PC-3 (cell line): ENCODE data around the gene PHRF1. TPM values are rescaled to one million over a fixed set of nuclear protein-coding genes. Genes with fewer than 3 reads are reported as not detected.

Source experiments
- ATAC-seq: fragments of 200-7000 bp; cut with Tn5 transposase; 2 replicates; pipeline ENCODE4 v1.9.1; 2020; ENCODE audit warnings: mild to moderate bottlenecking, moderate library complexity
- BruUV-seq: library from RNA; stranded (reverse); fragments of 400-500 nt; replicated peaks from 2 replicates; lab custom pipeline; 2021; lab: Mats Ljungman, UMichigan
- CTCF ChIA-PET: fragments of 300-600 bp; sonication (Branson Sonifier 250); formaldehyde crosslinking; loops from one replicate; lab custom pipeline; 2022; ENCODE audit warnings: antibody characterized with exemption; lab: Charles Lee
- POLR2A ChIA-PET: fragments of 300-600 bp; sonication (Branson Sonifier 250); formaldehyde crosslinking; loops from one replicate; lab custom pipeline; 2022; ENCODE audit warnings: antibody characterized with exemption; ENCODE audit not compliant: unreplicated experiment; lab: Charles Lee
- DNase-seq: peaks from one replicate; pipeline ENCODE4 v3.0.0-alpha.2; 2015
- H2AFZ ChIP-seq: fragments of 300-600 bp; sonication (generic); 2 replicates; pipeline ENCODE4 v1.6.0; 2016; ENCODE audit warnings: antibody characterized with exemption, low read length
- H3F3A ChIP-seq: fragments of 300-600 bp; sonication (generic); one replicate; pipeline ENCODE4 v1.6.0; 2017; ENCODE audit warnings: antibody characterized with exemption, low read length, control low read depth, mild to moderate bottlenecking; ENCODE audit not compliant: unreplicated experiment
- H3K27ac ChIP-seq: fragments of 300-600 bp; sonication (generic); 2 replicates; pipeline ENCODE4 v1.5.1; 2016; ENCODE audit warnings: mild to moderate bottlenecking, low read length
- H3K27me3 ChIP-seq: fragments of 300-600 bp; sonication (generic); 2 replicates; pipeline ENCODE4 v1.6.1; 2016; ENCODE audit warnings: low read length, mixed read lengths
- H3K36me3 ChIP-seq: fragments of 300-600 bp; sonication (generic); 2 replicates; pipeline ENCODE4 v1.6.1; 2016; ENCODE audit warnings: low read depth, mixed run types, low read length, mixed read lengths
- H3K4me1 ChIP-seq: fragments of 300-600 bp; sonication (generic); 2 replicates; pipeline ENCODE4 v1.5.1; 2016; ENCODE audit warnings: low read length; ENCODE audit not compliant: insufficient read depth
- H3K4me2 ChIP-seq: fragments of 300-600 bp; sonication (generic); 2 replicates; pipeline ENCODE4 v1.6.0; 2016; ENCODE audit warnings: low read length
- H3K4me3 ChIP-seq: fragments of 300-600 bp; sonication (generic); 2 replicates; pipeline ENCODE4 v1.5.1; 2016; ENCODE audit warnings: mild to moderate bottlenecking, low read length, mixed read lengths
- H3K79me2 ChIP-seq: fragments of 300-600 bp; sonication (generic); 2 replicates; pipeline ENCODE4 v1.6.1; 2017; ENCODE audit warnings: low read length, mixed read lengths
- H3K9ac ChIP-seq: fragments of 300-600 bp; sonication (generic); 2 replicates; pipeline ENCODE4 v1.6.0; 2016; ENCODE audit warnings: mild to moderate bottlenecking, low read length
- H3K9me2 ChIP-seq: fragments of 300-600 bp; sonication (generic); replicated peaks from 2 replicates; pipeline ENCODE4 v1.6.1; 2016; ENCODE audit warnings: mixed run types, low read length, mixed read lengths
- H3K9me3 ChIP-seq: fragments of 300-600 bp; sonication (generic); 2 replicates; pipeline ENCODE4 v1.6.1; 2016; ENCODE audit warnings: low read length, mixed read lengths
- H4K20me1 ChIP-seq: fragments of 300-600 bp; sonication (generic); 2 replicates; pipeline ENCODE4 v1.6.1; 2016; ENCODE audit warnings: low read length, mixed read lengths
- CTCF ChIP-seq: fragments of 300-600 bp; sonication (generic); conservative IDR thresholded peaks from 2 replicates; pipeline ENCODE4 v1.5.1; 2017; ENCODE audit warnings: antibody characterized with exemption, low read depth, mild to moderate bottlenecking, low read length
- EZH2 ChIP-seq: fragments of 300-600 bp; sonication (generic); IDR thresholded peaks from one replicate; pipeline ENCODE4 v1.6.1; 2017; ENCODE audit warnings: antibody characterized with exemption, mild to moderate bottlenecking, low read length; ENCODE audit not compliant: unreplicated experiment
- EZH2phosphoT487 ChIP-seq: fragments of 300-600 bp; sonication (generic); IDR thresholded peaks from 2 replicates; pipeline ENCODE4 v1.6.1; 2018; ENCODE audit warnings: mild to moderate bottlenecking, antibody characterized with exemption, low read length, borderline replicate concordance
- intact Hi-C: fragments of 100-400 bp; cut with micrococcal nuclease; formaldehyde crosslinking; loops from 2 replicates; pipeline ENCODE4 v1.9.0; 2023
- total RNA-seq: library from RNA; depleted of rRNA; stranded (reverse); fragments of >200 nt; gene quantifications from 2 replicates; pipeline ENCODE4 v1.2.3, GENCODE V29; 2014

PHRF1 gene
- total RNA-seq, 1 experiment from 2014 or later = 41.4 TPM

- H3K4me1 ChIP-seq = peaks cover 7% of the 10 kb centered on the region; the same call in 1 of the 2 replicates
- H3F3A ChIP-seq = no peaks in the 10 kb centered on the region
- H3K9me2 ChIP-seq = no peaks in the 10 kb centered on the region
- intact Hi-C loops = no loop called here
- H3K27ac ChIP-seq = no peak overlapping the region
- DNase-seq = no peak
- H3K9ac ChIP-seq = no peak overlapping the region
- no peak for TF ChIP-seq EZH2
- TF ChIP-seq EZH2phosphoT487 = no peak
- no peak for TF ChIP-seq CTCF
- no peak overlapping the region for H2AFZ ChIP-seq
- H3K27me3 ChIP-seq = no peaks in the 10 kb centered on the region
- ChIA-PET CTCF (no interaction called here), POLR2A (no interaction called here)
- H3K4me2 ChIP-seq = no peak overlapping the region
- no peak overlapping the region for H3K4me3 ChIP-seq
- H3K9me3 ChIP-seq = no peaks in the 10 kb centered on the region
- no peaks in the 10 kb centered on the region for H4K20me1 ChIP-seq
- no peak for ATAC-seq
- H3K79me2 ChIP-seq = no peaks in the 10 kb centered on the region
- H3K36me3 ChIP-seq = no peaks in the 10 kb centered on the region
- BruUV-seq = no TSS peak
These were observed 49.5 kb downstream of the PHRF1 start for GRCh38 chr11:625636-626268.

- no peak for ATAC-seq
- H3K79me2 ChIP-seq = no peaks in the 10 kb centered on the region
- H3K4me2 ChIP-seq = no peak within 1 kb of the TSS
- H3F3A ChIP-seq = no peaks in the 10 kb centered on the region
- BruUV-seq = no TSS peak
- H3K9me2 ChIP-seq = no peaks in the 10 kb centered on the region
- H3K9me3 ChIP-seq = no peaks in the 10 kb centered on the region
- POLR2A ChIA-PET = no interaction called here
- H3K4me1 ChIP-seq = peaks cover 7% of the 10 kb centered on the region; the same call in 1 of the 2 replicates
- H3K36me3 ChIP-seq = no peaks in the 10 kb centered on the region
- CTCF ChIA-PET = no interaction called here
- no peak for DNase-seq
- intact Hi-C loops = no loop called here
- H3K27me3 ChIP-seq = no peaks in the 10 kb centered on the region
- TF ChIP-seq CTCF = no peak
- TF ChIP-seq EZH2phosphoT487 = no peak
- no peak for TF ChIP-seq EZH2
- no peak within 1 kb of the TSS for H2AFZ ChIP-seq
- no peak within 1 kb of the TSS for H3K27ac ChIP-seq
- no peaks in the 10 kb centered on the region for H4K20me1 ChIP-seq
- no peak within 1 kb of the TSS for H3K9ac ChIP-seq
- H3K4me3 ChIP-seq = no peak within 1 kb of the TSS
These were observed 50.4 kb downstream of the PHRF1 start, which contains the start of gene SCT for GRCh38 chr11:626475-627307. Gene SCT, minus strand, starts transcription at chr11:627181. Its CDS starts 38 bp downstream, at chr11:627143.

DNA sequence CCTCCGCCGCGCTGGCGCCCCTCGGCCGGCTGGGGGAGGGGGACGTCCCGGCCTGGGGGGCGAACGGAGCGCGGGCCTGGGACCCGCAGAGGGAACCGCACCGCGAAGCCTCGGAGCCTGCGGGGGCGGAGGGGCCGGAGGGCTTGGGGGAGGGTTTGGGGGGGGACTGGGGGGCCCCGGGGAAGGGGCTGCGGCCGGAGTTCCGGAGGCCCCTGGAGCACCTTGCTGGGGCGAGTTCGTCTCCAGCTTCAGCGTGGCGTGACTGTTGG, 51.0 kb downstream of the PHRF1 start:
- H3K36me3 ChIP-seq = no peaks in the 10 kb centered on the region
- H3K9me3 ChIP-seq = no peaks in the 10 kb centered on the region
- no peak for DNase-seq
- H3K4me2 ChIP-seq = no peak overlapping the region
- no peaks in the 10 kb centered on the region for H3K79me2 ChIP-seq
- no peaks in the 10 kb centered on the region for H3K9me2 ChIP-seq
- H3K4me3 ChIP-seq = no peak overlapping the region
- H2AFZ ChIP-seq = no peak overlapping the region
- ChIA-PET CTCF (no interaction called here), POLR2A (no interaction called here)
- no peak for TF ChIP-seq EZH2
- TF ChIP-seq EZH2phosphoT487 = no peak
- TF ChIP-seq CTCF = no peak
- no peaks in the 10 kb centered on the region for H4K20me1 ChIP-seq
- no peaks in the 10 kb centered on the region for H3F3A ChIP-seq
- no peaks in the 10 kb centered on the region for H3K27me3 ChIP-seq
- no peak for ATAC-seq
- BruUV-seq = no TSS peak
- no peak overlapping the region for H3K9ac ChIP-seq
- no peak overlapping the region for H3K27ac ChIP-seq
- peaks cover 7% of the 10 kb centered on the region; the same call in 1 of the 2 replicates for H3K4me1 ChIP-seq
- intact Hi-C loops = no loop called here
